Tibial nerve (tissue), 4 donors: ENCODE measurements around the gene SNRNP48.

Experiments
- CTCF ChIP-seq, 5 experiments: fragments of 200-600 bp in 3 of 5; fragments of 450-650 bp in 2 of 5; sonication (generic) in 3 of 5; IDR thresholded peaks; one replicate each; pipeline ENCODE4 v1.5.1; 2016 to 2019; ENCODE audit warnings: antibody characterized with exemption in 5 of 5, mild to moderate bottlenecking in 3 of 5, moderate library complexity in 2 of 5
- EP300 ChIP-seq, 2 donors: sonication (generic); formaldehyde crosslinking; IDR thresholded peaks; one replicate each; pipeline ENCODE4 v1.6.1; 2017; ENCODE audit warnings: antibody characterized with exemption in 2 of 2, mild to moderate bottlenecking in 1 of 2

GRCh38 chr6:7593229-7593628, 3.2 kb downstream of the SNRNP48 start:
- TF ChIP-seq CTCF (IDR thresholded peaks at IDR 0.05) (no peak), EP300 (IDR thresholded peaks at IDR 0.05) (no peak)
